GM18858 (cell line): Measurements from ENCODE around the gene TATDN2.

Experiments used
- ATAC-seq: cut with Tn5 transposase; IDR thresholded peaks from one replicate; pipeline ENCODE4 v1.9.1; 2021; ENCODE audit not compliant: unreplicated experiment

The TATDN2 gene

DNA sequence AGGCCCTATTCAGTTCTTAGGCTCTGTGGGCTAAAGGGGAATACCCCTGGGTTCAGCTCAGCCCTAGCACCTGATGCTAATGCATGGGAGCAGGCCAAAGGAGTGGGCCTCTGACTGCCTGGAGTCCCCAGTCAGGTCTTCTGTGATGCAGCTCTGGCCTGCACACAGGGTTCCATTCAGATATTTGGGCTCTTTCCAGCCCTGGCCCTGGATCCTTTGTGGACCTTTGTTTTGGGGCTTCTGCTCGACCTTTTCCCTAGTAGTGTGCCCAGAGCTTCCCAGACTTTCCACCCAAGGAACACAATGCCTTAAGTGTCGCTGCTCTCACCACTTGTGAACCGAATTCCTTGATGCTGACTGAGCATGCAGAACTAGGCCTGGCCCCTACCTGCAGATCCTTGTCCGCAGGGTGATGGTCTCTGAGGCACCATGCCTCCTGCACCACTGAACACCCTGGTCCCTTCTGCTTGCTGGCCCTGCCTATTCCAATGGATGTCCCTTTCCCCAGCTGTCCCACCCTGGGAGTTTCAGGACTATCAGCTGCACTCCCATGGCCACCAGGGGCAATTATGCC, 67.6 kb downstream of the TATDN2 start:
- ATAC-seq, result no peak

DNA sequence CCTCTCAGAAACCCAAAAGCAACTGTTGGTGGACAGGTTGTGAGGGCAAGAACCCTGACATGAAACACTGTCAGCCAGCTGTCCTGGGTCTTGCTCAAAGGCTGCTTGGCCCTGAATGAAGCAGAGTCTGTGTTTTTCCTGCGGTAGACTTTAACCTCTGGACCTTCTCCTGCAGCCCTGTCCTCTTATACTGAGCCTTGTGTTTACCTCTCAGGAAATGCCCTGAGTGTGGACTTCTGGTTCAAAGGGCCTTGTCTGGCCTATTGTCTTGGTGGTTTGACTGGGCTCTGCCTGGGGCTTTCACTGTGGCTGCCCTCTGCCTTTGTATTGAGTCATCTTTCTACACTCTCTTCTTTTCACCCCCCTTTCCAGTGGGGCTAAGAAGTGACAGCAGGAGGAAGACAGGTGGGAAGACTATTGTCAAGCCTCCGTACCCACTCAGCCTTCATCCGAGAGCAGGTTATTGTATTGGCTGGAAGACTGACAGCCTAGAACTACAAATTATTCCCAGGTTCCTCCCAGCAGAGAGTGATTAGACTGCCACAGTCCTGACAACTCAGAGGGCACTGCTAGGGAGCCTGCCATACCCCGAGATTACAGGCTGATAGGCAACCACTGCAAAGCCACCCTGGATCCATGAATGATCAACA, 69.2 kb downstream of the TATDN2 start:
- ATAC-seq, result no peak

DNA sequence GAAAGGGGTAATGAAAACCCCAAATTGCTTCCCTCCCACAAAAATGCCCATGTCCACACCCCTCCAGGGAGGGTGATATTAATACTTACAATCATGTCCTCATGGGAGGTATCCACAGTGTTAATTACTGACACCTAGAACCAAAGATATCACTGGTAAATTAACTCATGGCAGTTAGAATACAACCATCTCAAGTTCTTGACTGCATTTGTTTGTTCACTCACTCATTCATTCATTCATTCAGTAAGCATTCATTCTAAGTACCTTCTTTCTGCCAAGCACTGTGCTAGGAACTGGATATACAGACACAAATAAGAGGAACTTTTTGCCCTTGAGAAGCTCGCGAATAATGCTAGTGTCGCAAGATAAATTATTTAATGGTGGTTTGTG, 69.7 kb downstream of the TATDN2 start:
- no peak for ATAC-seq

DNA sequence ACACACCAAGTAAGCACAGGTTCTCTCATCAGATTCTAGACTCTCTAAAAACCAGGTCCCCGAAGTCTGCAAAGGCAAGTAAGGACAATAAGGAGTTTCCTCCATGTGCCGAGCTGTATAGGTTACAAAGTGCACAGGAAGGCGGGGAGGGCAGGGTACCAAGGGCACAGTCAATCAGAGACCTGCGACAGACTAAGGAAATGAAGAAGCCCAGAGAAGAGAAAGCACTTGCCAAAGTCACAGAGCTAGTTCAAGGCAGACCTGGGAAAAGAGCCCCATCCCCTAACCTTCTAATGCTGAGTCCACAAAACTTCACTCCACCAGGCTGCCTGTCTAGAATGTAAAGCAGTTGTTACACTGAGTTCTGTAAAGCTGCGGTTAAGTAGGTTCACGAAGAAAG, 71.0 kb downstream of the TATDN2 start:
- no peak for ATAC-seq

DNA sequence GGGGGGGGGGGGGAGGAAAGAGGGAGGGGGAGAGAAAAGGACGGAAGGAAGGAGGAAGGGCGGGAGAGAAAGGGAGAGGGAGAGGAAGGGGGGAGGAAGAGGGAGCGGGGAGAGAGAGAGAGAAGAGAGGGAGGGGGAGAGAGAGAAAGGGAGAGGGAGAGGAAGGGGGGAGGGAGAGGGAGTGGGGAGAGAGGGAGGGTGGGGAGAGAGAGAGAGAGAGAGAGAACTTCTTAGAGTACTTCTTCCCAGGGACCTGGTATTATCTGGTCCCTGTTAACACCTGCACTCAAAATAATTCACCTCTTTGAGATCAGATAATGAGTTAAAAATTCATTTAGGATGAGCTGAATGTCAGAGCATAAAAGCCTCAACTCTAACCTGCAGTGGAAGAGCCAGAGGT, 71.5 kb downstream of the TATDN2 start:
- no peak for ATAC-seq

DNA sequence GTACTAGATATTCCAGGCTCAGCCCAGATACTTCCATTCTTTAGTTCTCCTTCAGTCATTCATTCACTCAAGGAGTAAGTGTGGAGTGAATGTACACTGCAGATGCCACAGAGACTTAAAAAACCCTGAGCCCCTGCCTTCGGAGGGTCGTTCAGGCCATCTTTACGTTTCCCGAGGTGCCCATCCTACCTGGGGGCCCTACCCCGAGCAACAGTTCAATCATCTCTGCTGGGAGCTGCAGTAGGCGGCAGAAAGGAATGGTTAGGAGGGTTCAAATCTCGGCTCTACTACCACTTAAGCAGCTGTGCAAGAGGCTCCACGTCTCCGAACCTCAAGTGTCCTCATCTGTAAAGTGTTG, 72.0 kb downstream of the TATDN2 start:
- no peak for ATAC-seq

DNA sequence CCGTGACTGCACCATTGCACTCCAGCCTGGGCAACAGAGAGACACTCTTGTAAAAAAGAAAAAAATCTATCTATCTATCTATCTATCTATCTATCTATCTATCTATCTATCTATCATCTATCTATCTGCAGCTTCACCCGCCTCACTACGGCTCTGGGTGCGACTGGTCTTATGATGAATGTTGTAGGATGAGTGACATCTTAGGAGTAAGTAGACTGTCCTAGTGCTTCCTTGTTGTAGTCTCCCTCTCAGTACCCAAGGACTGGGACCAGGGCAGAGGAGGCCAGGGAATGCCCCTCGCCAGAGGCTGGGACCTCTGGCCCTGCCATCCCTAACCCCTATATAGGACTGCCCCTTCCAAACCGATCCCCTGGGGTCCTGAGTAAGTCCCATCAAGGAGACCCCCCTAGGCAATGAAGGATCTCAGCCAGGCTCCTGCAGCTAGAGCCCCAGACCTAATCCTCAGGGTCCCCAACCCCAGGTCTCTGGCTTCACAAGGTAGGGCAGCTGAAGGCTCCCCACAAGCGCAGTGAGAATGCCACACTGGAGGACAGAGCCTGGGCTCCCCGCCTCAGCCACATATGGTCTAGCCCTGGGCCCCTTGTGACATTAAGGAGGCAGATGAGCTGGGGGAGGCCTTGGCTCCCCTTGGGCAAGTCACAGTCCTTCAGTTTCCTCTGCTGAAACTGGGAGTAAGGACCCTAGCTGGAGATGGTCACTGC, 73.5 kb downstream of the TATDN2 start:
- ATAC-seq, result no peak

DNA sequence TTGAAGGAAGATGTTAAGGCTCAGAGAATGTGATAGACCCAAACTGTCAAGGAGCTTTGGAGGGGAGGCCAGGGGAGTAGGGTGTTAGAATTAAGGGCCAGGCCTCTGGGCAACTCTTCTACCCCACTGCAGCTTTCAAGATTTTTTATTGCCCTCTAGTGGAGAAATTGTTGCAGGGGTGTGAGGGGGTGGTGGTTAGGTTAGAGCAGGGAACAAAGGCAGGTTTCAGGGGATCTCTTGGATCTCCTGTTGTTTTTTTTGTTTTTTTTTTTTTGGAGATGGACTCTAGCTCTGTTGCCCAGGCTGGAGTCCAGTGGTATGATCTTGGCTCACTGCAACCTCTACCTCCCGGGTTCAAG, 74.1 kb downstream of the TATDN2 start:
- no peak for ATAC-seq

DNA sequence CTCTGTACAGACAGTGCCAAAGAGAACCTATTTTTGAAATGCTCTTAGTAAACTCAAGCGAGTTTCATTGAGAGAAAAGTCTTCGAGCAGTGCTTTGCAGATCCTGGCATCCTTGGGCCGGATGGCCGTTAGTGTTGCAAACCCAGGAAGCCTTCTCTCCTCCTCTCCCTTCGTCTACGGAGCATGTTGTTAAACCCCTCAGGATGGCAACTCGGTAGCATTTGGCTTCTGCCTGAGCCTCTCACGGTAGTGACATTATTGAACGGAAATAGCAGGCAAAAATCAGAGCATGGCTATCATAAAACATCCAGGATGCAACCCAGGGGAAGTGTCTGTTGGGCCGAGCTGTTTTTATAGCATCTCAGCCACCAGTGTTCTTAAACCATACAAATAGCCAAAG, 79.3 kb downstream of the TATDN2 start:
- ATAC-seq, result no peak

DNA sequence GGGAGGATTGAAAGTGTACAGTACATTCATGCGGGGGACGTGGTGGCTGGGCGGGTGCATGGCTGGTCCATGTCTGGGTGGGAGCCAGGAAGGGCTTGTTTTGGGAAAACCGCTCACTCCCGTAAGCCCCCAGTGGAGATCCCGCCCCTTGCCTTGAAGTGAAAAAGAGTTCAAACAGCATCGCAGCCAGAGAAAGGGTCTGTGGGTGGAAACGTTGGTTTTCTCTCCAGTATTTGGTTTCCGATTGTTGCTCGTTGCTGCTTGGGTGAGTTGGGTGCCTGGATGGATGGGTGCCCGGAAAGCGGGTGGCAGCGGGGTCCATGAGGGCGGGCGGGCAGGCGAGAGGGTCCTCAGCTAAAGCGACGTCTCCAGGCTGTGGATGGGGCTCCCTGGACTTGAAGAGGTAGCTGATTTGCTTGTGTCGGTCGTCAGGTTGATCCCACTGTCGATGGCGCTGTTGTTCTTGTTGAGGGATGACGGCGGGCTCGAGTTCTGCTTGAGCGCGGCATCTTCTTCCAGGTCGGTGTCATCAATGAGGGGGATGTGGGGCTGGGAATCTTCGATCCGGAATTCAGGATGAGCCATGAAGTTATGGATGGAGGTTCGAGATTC, 80.3 kb downstream of the TATDN2 start:
- no peak for ATAC-seq

DNA sequence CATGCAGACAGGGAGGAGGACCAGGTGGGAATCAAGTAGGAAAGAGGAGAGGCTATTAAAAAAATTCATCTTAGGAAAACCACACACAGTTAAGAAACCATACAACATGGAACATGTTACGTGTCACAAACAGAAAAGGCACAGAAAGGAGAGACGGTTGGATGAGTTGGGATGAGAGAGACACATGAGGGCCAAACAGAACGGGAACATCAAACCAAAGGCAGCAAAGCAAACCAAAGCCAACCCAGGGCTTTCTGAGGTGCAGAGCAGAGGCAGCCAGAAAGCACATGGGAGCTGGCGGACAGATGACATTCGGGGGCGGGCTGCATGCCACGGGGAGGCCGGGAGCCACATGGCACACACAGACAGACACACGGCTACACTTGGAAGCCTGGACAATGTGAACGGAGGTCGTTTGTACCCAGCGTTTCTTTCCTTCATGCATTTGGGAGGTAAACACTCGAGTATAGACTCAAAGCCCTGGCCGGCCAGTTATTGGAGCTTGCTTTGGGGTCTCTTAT, 81.3 kb downstream of the TATDN2 start:
- ATAC-seq, result no peak

DNA sequence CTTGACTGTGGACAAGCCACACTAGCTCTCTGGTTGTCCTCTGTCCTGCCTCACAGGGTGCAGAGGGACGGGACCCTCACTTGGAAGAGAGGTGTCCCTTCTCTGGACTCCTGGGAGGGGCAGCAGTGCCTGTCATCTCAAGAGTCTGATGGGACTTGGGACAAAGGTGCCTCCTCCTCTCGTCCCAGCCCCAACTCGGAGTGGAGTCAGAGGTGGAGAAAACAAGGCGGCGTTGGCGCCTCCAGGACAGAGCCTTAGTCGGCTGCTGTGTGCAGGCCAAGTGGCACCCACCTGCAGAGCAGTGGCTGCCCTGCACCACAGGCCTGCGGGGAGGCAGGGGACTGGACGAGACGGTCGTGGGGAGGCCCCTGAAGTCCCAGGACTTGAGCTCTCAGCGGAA, 82.1 kb downstream of the TATDN2 start:
- ATAC-seq, result no peak
